ENCODE data around the gene ASCL5.

DNA sequence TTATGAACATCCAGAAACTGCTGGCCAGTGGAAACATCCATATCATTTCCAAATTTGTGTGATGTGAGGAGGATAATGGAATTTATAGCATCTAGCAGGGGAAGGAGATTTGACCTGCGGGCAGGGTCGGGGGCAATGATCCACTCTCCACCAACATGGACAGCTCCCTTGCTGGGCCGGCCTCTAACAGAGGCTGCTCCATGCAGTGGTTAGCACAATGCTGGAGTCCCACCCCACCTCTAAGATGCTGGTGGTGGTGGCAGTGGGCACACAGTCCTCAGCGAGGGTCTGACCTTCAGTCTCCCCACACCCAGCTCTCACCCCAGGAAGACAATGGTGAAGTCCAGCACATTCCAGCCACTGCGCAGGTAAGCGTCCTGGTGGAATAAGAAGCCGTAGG, 33.4 kb downstream of the ASCL5 start:
- TF ChIP-seq, protein P1, sequence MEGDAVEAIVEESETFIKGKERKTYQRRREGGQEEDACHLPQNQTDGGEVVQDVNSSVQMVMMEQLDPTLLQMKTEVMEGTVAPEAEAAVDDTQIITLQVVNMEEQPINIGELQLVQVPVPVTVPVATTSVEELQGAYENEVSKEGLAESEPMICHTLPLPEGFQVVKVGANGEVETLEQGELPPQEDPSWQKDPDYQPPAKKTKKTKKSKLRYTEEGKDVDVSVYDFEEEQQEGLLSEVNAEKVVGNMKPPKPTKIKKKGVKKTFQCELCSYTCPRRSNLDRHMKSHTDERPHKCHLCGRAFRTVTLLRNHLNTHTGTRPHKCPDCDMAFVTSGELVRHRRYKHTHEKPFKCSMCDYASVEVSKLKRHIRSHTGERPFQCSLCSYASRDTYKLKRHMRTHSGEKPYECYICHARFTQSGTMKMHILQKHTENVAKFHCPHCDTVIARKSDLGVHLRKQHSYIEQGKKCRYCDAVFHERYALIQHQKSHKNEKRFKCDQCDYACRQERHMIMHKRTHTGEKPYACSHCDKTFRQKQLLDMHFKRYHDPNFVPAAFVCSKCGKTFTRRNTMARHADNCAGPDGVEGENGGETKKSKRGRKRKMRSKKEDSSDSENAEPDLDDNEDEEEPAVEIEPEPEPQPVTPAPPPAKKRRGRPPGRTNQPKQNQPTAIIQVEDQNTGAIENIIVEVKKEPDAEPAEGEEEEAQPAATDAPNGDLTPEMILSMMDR (IDR thresholded peaks at IDR 0.05), result no peak
- no peak for TF ChIP-seq POLR2A (IDR thresholded peaks at IDR 0.05)
